ENCODE results near the gene NIPAL4.

The NIPAL4 gene

DNA sequence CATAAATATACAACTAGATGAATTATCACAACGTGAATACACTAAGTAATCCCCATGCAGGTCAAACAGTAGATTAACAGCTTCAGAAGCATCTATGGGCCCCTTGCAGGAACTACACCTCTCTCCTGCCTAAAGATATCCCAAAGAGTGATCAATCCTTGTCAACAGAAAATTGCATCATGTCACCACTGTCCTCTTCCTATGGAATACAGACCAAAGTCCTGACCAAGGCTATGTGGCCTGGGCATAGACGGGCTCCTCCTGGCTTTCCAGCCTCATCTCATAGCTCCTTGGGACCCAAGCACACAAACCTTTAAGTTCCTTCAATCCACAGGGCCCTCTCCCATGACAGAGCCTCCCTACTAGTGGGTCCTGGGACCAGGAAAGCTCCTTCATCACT lies 25.3 kb downstream of the NIPAL4 start:
- DNase-seq (ENCODE audit: low read depth, low spot score) = no peak

GRCh38 chr5:157485811-157486210 lies 25.8 kb downstream of the NIPAL4 start:
- DNase-seq (ENCODE audit: low read depth, low spot score) = no peak

GRCh38 chr5:157486221-157486681 lies 26.2 kb downstream of the NIPAL4 start:
- no peak for DNase-seq (ENCODE audit: low read depth, low spot score)

DNA sequence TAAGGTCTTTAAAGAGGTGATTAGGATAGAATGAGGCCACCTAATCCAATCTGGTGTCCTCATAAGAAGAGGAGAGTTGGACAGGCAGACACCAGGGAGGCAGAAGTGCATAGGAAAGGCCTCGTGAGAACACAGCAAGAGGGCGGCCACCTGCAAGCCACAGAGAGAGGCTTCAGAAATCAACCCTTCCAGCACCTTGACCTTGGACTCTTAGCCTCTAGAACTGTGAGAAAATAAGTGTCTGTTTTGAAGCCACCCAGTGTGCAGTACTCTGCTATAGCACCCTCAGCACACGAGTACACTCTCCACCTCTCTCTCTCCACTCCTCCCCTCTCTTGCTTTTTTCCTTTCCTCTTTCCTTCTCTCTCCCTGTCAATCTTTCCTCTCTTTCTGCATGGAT lies 26.8 kb downstream of the NIPAL4 start:
- DNase-seq (ENCODE audit: low read depth, low spot score) = no peak

- no peak for DNase-seq (ENCODE audit: low read depth, low spot score)
These were observed 27.3 kb downstream of the NIPAL4 start for GRCh38 chr5:157487358-157487757.

- no peak for DNase-seq (ENCODE audit: low read depth, low spot score)
These were observed 31.5 kb downstream of the NIPAL4 start for GRCh38 chr5:157491471-157491995.

- DNase-seq (ENCODE audit: low read depth, low spot score) = no peak
These were observed 32.9 kb downstream of the NIPAL4 start for GRCh38 chr5:157492886-157493285.

DNA sequence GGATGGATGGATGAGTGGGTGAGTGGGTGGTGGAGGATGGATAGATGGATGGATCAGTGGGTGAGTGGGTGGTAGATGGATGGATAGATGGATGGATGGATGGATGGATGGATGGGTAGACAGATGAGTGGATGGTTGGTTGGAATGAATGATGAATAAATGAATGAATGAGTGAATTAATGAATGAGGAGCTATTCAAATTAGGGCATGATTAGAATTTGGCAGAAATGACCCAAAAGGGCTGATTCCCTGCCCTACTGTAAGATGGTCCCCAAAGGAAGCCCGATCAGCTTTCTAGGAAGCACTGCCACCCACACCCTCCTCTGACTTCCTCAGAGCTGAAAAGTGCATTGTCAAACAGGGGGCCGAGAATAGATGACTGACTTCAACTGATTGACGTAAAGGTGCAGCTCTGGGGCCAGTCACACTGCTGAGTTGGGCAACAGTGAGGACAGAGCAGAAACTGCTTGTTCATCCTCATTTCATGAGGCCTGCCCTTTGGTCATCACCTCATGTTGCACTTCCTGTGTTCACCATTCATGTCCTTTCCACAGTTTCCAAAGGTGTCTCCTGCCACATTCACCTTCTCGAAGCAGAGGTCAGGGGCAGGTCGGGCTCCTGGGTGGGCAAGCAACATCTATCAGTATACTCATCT lies 34.3 kb downstream of the NIPAL4 start:
- no peak for DNase-seq (ENCODE audit: low read depth, low spot score)

DNA sequence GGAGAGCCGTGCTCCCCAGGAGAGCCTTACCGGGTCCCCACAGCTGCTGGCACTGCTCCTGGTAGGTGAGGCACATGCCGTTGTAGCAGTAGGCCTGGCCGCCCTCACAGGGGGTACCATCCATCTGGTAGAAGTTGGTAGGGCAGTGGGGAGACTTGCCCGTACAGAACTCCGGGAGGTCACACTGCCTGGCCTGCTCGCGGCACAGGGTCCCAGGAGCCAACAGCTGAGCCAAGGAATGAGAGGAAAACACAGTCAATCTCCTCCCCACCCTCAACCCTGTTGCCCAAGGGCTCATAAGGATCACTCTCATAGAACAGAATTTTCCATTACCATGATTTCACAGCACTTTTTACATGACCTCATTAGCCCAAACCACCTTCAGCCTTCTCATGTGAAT lies 36.9 kb downstream of the NIPAL4 start:
- DNase-seq (ENCODE audit: low read depth, low spot score) = no peak

DNA sequence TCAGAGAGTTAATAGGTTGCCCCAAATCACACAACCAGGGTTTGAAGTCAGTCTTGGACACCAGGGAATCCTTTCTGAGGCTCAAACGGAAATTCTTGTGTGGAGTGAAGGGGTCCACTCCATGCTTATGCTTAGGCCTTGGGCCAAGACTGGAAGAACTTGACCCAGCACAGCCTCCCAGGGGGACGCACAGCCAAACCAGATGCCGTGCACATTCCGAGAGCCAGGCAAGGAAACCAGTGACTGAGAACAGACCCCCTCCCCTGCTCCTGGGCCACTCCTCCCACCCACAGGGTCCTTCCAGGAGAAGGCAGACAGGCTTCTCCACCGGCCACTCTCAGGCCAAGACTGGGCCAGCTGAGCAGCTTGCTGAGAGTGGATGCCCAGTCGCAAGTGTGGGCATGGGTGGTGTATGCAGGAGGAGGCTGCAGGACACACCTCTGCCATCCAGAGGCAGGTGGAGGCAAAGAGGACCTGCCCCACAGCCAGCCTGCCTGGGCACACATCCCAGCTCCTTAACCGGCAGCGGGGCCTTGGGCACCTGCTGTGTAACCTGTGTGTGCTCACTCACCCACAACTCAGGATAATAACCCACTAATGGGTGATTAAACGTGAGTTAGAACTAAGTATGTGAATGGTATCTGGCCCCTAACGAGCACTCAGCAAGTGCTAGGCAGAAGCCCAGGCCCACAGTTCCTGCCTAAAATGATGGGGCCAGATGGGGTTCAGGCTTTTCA lies 38.0 kb downstream of the NIPAL4 start:
- DNase-seq (ENCODE audit: low read depth, low spot score) = no peak

DNA sequence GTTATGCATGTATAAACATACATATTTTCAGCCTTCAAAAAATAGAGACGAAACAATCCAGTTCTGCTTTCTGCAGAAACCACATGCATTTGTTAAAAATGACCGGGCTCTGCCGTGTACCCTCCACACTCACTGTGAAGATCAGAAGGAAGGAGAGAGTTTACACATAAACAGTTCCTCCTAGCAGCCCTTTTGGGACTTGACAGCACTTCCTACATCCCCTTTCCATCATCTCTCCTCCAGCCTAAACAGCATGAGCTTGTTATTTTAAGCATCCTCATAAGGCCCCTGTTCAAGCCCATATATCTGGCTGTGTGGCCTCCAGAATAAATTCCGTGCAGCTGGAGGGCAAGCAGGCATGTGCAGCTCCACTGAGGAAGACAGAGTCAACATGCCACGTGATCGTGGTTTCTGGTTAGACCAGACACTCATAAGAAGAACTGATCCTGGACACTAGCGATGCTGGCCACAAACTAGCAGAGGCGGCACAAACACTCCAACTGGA lies 42.2 kb downstream of the NIPAL4 start:
- no peak for DNase-seq (ENCODE audit: low read depth, low spot score)

DNA sequence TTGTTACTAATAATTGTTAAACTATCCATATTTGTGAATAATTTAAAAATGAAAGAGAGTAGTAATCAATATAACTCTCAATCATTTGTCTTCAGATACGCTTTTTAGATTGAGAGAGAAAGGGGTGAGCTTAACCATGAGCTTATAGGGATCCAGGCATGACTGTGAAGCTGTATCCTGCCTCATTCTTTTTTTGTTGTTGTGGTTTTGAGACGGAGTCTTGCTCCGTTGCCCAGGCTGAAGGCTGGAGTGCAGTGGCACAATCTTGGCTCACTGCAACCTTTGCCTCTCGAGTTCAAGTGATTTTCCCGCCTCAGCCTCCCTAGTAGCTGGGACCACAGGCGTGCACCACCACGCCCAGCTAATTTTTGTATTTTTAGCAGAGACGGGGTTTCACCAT lies 44.0 kb downstream of the NIPAL4 start:
- no peak for DNase-seq (ENCODE audit: low read depth, low spot score)

DNA sequence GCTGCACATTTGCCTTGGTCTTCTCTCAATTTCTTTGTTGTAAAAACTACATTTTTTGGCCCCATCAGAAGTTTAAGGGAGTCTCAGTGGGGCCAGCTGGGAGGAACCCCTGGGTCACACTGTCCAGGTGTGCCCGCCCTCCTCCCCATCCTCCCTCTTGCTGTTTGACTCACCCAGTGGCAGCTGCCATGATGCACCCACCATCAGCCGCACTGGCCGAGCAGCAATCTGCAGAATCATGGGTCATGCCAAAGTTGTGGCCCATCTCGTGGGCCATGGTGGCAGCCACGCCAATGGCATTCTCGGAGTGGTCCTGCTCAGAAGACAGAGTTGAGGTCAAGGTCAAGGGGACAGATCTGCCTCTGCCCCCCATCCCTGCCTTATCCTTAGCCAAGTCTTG lies 45.5 kb downstream of the NIPAL4 start:
- DNase-seq (ENCODE audit: low read depth, low spot score) = no peak

DNA sequence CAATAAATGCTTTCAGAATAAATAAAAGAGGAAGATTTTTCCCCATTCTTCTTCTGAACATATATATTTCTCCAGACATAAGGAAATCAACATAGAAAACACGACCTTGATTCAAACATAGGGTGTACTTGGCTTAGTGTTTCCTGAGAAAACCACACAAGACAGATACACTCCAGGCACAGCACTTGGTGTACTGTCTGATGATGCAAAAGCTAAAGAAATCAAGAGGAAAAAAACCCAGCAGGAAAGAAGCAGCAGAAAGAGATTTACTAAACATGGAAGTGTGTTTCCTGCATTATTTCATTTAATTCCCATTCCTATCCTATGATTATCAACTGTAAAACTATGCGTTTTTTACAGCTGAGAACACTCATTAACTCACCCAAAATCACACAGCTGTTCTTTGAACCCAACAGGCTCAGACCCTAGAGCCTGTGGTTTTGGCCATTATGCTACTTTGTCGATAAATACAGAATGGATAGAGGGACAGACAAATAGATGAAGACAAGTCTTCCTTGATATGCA lies 46.1 kb downstream of the NIPAL4 start:
- no peak for DNase-seq (ENCODE audit: low read depth, low spot score)

DNA sequence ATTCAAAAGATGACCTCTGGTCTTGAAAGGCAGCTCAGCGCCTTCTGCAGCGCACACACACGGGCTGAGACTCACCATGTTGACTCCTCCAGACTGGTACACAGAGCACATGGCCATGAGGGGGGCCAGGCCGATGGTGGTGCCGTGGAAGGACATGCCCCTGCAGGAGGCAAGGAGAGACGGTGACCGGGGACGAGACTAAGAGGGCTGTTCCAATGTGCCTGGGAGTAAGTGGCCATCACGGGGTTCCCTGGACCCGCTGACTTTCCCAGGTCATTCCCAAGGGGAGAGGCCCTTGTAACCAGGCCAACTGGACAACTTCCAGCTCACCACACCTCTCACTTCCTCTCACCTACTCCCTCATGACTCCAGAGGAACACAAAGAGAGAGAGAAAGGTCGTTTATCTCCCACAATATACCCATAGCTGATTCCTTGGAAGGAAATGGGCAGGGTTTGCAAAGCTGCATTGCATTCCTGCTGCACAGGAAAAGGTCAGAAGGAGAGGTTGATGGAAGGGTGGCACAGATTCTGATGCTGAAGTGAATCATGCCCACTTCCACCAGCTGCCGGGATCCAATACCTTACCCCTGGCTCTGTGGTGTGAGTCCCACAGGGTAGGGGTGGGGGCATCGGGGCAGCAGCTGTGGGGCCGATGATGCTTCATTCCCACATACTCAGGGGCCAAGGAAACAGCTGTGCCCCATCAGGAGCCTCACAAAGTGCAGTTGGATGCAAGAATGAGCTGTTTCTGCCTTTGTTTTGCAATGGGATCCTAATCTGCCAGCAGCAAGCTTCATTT lies 47.2 kb downstream of the NIPAL4 start:
- no peak for DNase-seq (ENCODE audit: low read depth, low spot score)

GRCh38 chr5:157509093-157509492 lies 49.1 kb downstream of the NIPAL4 start:
- DNase-seq (ENCODE audit: low read depth, low spot score) = no peak

- DNase-seq (ENCODE audit: low read depth, low spot score) = no peak
These were observed 49.6 kb downstream of the NIPAL4 start for GRCh38 chr5:157509587-157509986.

DNA sequence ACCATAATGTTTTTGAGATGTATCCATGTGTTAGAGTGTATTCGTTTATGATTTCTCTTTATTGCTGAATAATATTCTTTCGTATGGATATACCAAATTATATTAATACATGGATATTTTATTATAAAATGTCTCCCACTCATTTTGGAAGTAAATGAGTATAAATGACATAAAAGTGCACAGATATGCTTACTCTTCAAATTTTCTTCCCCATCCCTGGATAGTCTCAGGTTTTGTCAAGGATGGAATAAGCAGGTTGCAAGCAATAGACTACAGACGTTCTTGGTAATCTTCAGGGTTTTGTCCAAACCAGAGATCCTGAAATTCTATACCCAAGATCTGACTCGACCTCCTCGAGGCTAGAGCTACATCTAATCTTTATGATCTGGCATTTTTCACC lies 50.7 kb downstream of the NIPAL4 start:
- no peak for DNase-seq (ENCODE audit: low read depth, low spot score)

DNA sequence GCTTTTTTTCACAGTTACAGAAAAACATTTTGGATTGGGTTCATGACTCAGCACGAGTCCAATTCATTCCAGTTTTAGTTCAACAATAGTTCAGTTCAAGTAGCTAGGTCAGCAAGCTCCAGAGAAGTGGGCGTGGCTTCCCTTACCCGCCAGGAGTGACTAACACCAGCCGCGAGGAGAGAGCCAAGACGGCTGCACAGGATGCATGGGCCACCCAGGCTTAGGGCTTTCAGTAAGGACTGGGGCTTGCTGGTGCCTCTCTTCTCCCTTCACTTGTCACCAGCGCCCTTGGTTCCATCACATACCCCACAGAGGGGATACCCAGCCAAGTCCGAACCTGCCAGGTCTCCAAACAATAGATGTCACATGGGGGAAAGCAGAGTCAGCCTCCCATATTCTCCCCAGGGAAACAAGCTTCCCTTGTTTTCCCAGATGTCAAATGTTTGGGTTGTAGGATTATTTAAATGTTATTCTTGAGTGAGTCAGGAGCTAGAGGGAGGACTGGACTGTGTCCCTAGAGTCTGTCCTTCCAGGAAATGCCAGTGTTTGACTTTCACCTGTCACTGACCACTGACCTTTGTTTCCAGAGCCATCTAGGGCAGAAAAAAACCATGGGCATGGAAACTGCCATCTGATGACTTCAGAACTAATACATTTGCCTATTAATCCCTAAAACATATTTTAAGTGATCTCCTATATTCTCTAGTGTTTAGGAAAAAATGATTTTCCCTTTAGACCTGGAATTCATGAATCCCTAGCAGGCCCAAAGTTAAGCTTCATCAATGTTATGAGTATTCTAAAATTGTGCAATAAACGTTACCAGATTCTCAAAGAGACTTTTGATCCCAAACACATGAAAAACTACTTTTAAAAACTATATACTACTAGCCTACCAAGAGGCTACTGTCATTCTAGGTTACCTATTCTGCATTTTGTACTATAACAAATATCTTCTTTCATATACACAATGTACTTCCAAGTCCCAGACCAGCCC lies 51.9 kb downstream of the NIPAL4 start:
- DNase-seq (ENCODE audit: low read depth, low spot score) = peak; percentile 98

- DNase-seq (ENCODE audit: low read depth, low spot score) = no peak
These were observed 53.2 kb downstream of the NIPAL4 start for GRCh38 chr5:157513182-157513581.

GRCh38 chr5:157514974-157515373 lies 55.0 kb downstream of the NIPAL4 start:
- no peak for DNase-seq (ENCODE audit: low read depth, low spot score)
